ENCODE data around the gene QRFPR.

Gene QRFPR

DNA sequence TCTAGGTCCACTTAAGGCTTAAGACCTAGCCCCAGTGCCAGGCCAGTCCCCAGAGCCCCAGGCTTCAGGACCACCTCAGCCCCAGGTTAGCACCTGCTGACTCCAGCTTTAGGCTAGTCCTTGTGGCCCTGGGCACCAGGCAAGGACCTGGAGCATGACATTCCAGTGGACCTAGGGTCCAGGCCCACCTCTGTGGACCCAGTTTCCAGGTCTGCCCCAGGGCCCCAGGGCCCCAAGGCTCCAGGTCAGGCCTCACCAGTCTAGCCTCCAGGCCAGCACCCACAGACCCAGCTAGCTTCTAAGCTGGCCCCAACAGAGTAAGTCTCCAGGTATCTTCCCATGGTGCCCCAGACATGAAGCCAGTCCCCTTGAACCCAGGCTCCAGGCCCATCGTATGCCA, 97.5 kb downstream of the QRFPR start:
- ATAC-seq, result no peak
- TF ChIP-seq ARNTL (CRISPR knock-in tag; IDR thresholded peaks at IDR 0.05; ENCODE audit: borderline replicate concordance, low read depth), result no peak
- no peak for TF ChIP-seq GLIS3 (CRISPR knock-in tag; IDR thresholded peaks at IDR 0.05)

DNA sequence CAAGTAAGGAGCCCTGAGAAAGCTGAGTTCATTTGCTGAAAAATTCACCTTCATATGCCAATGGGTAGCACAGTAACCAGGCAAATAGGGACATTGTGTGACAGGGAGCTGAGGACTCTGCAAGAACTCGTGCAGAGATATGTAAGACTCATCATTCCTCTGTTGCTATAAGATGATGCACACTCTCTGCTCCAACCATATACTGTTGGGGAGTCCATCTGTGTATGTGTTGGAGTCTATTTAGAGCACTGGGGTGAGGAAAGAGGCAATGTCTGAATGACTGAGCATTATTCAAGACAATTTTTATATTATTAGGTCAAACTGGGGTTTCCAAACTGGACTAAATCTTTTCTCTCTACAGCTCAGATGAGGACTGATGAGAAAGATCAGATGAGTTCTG, 100.4 kb downstream of the QRFPR start:
- no peak for ATAC-seq
- TF ChIP-seq SNAI2 (CRISPR knock-in tag; IDR thresholded peaks at IDR 0.05), result no peak
- no peak for TF ChIP-seq PPARA (CRISPR knock-in tag; IDR thresholded peaks at IDR 0.05; ENCODE audit: borderline replicate concordance)
- TF ChIP-seq, protein P1, sequence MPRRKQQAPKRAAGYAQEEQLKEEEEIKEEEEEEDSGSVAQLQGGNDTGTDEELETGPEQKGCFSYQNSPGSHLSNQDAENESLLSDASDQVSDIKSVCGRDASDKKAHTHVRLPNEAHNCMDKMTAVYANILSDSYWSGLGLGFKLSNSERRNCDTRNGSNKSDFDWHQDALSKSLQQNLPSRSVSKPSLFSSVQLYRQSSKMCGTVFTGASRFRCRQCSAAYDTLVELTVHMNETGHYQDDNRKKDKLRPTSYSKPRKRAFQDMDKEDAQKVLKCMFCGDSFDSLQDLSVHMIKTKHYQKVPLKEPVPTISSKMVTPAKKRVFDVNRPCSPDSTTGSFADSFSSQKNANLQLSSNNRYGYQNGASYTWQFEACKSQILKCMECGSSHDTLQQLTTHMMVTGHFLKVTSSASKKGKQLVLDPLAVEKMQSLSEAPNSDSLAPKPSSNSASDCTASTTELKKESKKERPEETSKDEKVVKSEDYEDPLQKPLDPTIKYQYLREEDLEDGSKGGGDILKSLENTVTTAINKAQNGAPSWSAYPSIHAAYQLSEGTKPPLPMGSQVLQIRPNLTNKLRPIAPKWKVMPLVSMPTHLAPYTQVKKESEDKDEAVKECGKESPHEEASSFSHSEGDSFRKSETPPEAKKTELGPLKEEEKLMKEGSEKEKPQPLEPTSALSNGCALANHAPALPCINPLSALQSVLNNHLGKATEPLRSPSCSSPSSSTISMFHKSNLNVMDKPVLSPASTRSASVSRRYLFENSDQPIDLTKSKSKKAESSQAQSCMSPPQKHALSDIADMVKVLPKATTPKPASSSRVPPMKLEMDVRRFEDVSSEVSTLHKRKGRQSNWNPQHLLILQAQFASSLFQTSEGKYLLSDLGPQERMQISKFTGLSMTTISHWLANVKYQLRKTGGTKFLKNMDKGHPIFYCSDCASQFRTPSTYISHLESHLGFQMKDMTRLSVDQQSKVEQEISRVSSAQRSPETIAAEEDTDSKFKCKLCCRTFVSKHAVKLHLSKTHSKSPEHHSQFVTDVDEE (CRISPR knock-in tag; IDR thresholded peaks at IDR 0.05), result no peak

DNA sequence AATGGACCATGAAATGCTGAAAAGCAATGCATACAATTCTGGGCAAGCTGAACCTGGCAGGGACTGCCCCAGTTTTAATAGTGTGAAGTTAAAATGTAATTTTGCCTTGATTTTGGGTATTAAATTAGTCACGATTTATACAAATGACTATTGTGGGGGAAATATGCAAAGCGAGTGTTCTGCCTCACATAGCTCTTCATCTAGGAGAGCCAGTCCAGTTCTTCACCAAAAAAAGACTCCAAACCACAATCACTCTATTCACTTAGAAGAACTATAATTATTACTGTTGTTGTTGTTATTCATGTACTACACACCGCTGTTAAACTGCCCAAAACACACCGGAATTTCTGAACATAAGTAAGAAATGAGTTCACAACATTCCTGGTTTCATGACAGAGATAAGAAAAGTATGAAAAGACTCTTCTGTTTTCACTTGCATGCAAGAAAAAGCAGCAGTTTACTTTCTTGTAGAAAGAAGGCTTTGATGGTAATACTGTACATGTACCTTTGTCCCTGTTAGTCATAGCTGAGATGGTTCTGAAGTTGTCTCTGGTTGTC, 101.9 kb downstream of the QRFPR start:
- ATAC-seq, result no peak
- TF ChIP-seq ZNF565 (CRISPR knock-in tag; conservative IDR thresholded peaks at IDR 0.05; ENCODE audit: low read depth) (no peak), ESRRG (CRISPR knock-in tag; IDR thresholded peaks at IDR 0.05) (no peak), ZNF70 (CRISPR knock-in tag; IDR thresholded peaks at IDR 0.05) (no peak), ZFP30 (CRISPR knock-in tag; IDR thresholded peaks at IDR 0.05) (no peak), CSDC2 (CRISPR knock-in tag; IDR thresholded peaks at IDR 0.05) (no peak), TCF4 (CRISPR knock-in tag; IDR thresholded peaks at IDR 0.05; ENCODE audit: borderline replicate concordance) (no peak), ZFP3 (CRISPR knock-in tag; IDR thresholded peaks at IDR 0.05) (no peak), ARNTL (CRISPR knock-in tag; IDR thresholded peaks at IDR 0.05; ENCODE audit: borderline replicate concordance, low read depth) (no peak), TOX (CRISPR knock-in tag; IDR thresholded peaks at IDR 0.05; ENCODE audit: borderline replicate concordance) (no peak), ZC3H10 (CRISPR knock-in tag; IDR thresholded peaks at IDR 0.05) (no peak), SNAI2 (CRISPR knock-in tag; IDR thresholded peaks at IDR 0.05) (no peak), ZNF8 (CRISPR knock-in tag; IDR thresholded peaks at IDR 0.05) (no peak), RARB (CRISPR knock-in tag; IDR thresholded peaks at IDR 0.05) (no peak)
- TF ChIP-seq, protein P2, sequence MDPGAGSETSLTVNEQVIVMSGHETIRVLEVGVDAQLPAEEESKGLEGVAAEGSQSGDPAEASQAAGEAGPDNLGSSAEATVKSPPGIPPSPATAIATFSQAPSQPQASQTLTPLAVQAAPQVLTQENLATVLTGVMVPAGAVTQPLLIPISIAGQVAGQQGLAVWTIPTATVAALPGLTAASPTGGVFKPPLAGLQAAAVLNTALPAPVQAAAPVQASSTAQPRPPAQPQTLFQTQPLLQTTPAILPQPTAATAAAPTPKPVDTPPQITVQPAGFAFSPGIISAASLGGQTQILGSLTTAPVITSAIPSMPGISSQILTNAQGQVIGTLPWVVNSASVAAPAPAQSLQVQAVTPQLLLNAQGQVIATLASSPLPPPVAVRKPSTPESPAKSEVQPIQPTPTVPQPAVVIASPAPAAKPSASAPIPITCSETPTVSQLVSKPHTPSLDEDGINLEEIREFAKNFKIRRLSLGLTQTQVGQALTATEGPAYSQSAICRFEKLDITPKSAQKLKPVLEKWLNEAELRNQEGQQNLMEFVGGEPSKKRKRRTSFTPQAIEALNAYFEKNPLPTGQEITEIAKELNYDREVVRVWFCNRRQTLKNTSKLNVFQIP (CRISPR knock-in tag; IDR thresholded peaks at IDR 0.05; ENCODE audit: borderline replicate concordance, low read depth), result no peak
- TF ChIP-seq, protein P3, sequence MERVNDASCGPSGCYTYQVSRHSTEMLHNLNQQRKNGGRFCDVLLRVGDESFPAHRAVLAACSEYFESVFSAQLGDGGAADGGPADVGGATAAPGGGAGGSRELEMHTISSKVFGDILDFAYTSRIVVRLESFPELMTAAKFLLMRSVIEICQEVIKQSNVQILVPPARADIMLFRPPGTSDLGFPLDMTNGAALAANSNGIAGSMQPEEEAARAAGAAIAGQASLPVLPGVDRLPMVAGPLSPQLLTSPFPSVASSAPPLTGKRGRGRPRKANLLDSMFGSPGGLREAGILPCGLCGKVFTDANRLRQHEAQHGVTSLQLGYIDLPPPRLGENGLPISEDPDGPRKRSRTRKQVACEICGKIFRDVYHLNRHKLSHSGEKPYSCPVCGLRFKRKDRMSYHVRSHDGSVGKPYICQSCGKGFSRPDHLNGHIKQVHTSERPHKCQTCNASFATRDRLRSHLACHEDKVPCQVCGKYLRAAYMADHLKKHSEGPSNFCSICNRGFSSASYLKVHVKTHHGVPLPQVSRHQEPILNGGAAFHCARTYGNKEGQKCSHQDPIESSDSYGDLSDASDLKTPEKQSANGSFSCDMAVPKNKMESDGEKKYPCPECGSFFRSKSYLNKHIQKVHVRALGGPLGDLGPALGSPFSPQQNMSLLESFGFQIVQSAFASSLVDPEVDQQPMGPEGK (CRISPR knock-in tag; IDR thresholded peaks at IDR 0.05; ENCODE audit: borderline replicate concordance), result no peak
- TF ChIP-seq, protein P4, sequence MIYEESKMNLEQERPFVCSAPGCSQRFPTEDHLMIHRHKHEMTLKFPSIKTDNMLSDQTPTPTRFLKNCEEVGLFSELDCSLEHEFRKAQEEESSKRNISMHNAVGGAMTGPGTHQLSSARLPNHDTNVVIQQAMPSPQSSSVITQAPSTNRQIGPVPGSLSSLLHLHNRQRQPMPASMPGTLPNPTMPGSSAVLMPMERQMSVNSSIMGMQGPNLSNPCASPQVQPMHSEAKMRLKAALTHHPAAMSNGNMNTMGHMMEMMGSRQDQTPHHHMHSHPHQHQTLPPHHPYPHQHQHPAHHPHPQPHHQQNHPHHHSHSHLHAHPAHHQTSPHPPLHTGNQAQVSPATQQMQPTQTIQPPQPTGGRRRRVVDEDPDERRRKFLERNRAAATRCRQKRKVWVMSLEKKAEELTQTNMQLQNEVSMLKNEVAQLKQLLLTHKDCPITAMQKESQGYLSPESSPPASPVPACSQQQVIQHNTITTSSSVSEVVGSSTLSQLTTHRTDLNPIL (CRISPR knock-in tag; IDR thresholded peaks at IDR 0.05; ENCODE audit: low read depth), result no peak
- TF ChIP-seq, protein P5, sequence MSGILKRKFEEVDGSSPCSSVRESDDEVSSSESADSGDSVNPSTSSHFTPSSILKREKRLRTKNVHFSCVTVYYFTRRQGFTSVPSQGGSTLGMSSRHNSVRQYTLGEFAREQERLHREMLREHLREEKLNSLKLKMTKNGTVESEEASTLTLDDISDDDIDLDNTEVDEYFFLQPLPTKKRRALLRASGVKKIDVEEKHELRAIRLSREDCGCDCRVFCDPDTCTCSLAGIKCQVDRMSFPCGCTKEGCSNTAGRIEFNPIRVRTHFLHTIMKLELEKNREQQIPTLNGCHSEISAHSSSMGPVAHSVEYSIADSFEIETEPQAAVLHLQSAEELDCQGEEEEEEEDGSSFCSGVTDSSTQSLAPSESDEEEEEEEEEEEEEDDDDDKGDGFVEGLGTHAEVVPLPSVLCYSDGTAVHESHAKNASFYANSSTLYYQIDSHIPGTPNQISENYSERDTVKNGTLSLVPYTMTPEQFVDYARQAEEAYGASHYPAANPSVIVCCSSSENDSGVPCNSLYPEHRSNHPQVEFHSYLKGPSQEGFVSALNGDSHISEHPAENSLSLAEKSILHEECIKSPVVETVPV (CRISPR knock-in tag; IDR thresholded peaks at IDR 0.05), result no peak

Measured in SK-N-SH treated with all-trans-retinoic acid at 6 μM for 48 hours (cell line).